KOPT-K1 (cell line): Measurements from ENCODE around the gene ETF1.

ENCODE experiments used
- H3K27ac ChIP-seq: fragments of 200-600 bp; sonication (generic); 2 replicates; pipeline ENCODE4 v1.5.1; 2016; ENCODE audit warnings: antibody characterized with exemption, mild to moderate bottlenecking, low read depth, low read length; ENCODE audit not compliant: poor library complexity, severe bottlenecking
- H3K36me3 ChIP-seq: fragments of 200-600 bp; sonication (generic); 2 replicates; pipeline ENCODE4 v1.5.1; 2017; ENCODE audit warnings: antibody characterized with exemption, mild to moderate bottlenecking, low read length, moderate library complexity; ENCODE audit not compliant: insufficient read depth
- H3K9me3 ChIP-seq: fragments of 200-600 bp; sonication (generic); 2 replicates; pipeline ENCODE4 v1.5.1; 2017; ENCODE audit warnings: antibody characterized with exemption, low read length, mild to moderate bottlenecking; ENCODE audit not compliant: insufficient read depth, poor library complexity, severe bottlenecking

The ETF1 gene

GRCh38 chr5:138467711-138468132 is 75.3 kb downstream of the ETF1 start:
- H3K27ac ChIP-seq: no peak overlapping the region
- no peaks in the 10 kb centered on the region for H3K9me3 ChIP-seq
- H3K36me3 ChIP-seq: peaks cover 11% of the 10 kb centered on the region; the same call in 1 of the 2 replicates

GRCh38 chr5:138466900-138467710 is 75.9 kb downstream of the ETF1 start:
- Histone ChIP-seq H3K27ac (no peak overlapping the region), H3K36me3 (peaks cover 11% of the 10 kb centered on the region; the same call in 1 of the 2 replicates), H3K9me3 (no peaks in the 10 kb centered on the region)

- Histone ChIP-seq H3K9me3 (no peaks in the 10 kb centered on the region), H3K27ac (no peak overlapping the region), H3K36me3 (peaks cover 11% of the 10 kb centered on the region; the same call in 1 of the 2 replicates)
These were observed 76.7 kb downstream of the ETF1 start for GRCh38 chr5:138466125-138466899.

GRCh38 chr5:138465261-138466124 is 77.5 kb downstream of the ETF1 start, which contains the start of gene EGR1:
Gene EGR1 (plus strand): TSS chr5:138465479. CDS start chr5:138465762, 283 bp downstream.
- no peaks in the 10 kb centered on the region for H3K9me3 ChIP-seq
- peak within 1 kb of the TSS; percentile 88 for H3K27ac ChIP-seq
- H3K36me3 ChIP-seq: peaks cover 11% of the 10 kb centered on the region; the same call in 1 of the 2 replicates

GRCh38 chr5:138464388-138465260 is 78.4 kb downstream of the ETF1 start:
- Histone ChIP-seq H3K36me3 (peaks cover 11% of the 10 kb centered on the region; the same call in 1 of the 2 replicates), H3K9me3 (no peaks in the 10 kb centered on the region), H3K27ac (peak overlapping the region; percentile 88)

GRCh38 chr5:138464008-138464387 is 79.0 kb downstream of the ETF1 start:
- Histone ChIP-seq H3K36me3 (peaks cover 11% of the 10 kb centered on the region; the same call in 1 of the 2 replicates), H3K9me3 (no peaks in the 10 kb centered on the region), H3K27ac (peak overlapping the region; percentile 88)

- H3K27ac ChIP-seq: peak overlapping the region; percentile 88
- H3K36me3 ChIP-seq: peaks cover 11% of the 10 kb centered on the region; the same call in 1 of the 2 replicates
- no peaks in the 10 kb centered on the region for H3K9me3 ChIP-seq
These were observed 79.5 kb downstream of the ETF1 start for GRCh38 chr5:138463419-138464007.

- 0 out of 2 replicates have a peak, but pooled peaks cover under 1% of the 10 kb centered on the region for H3K36me3 ChIP-seq
- H3K27ac ChIP-seq: no peak overlapping the region
- H3K9me3 ChIP-seq: no peaks in the 10 kb centered on the region
These were observed 81.5 kb downstream of the ETF1 start for GRCh38 chr5:138461343-138462125.

GRCh38 chr5:138460032-138460693 is 82.9 kb downstream of the ETF1 start:
- peak overlapping the region; percentile 69 for H3K27ac ChIP-seq
- H3K36me3 ChIP-seq: no peaks in the 10 kb centered on the region
- H3K9me3 ChIP-seq: no peaks in the 10 kb centered on the region

GRCh38 chr5:138459311-138459933 is 83.6 kb downstream of the ETF1 start:
- no peaks in the 10 kb centered on the region for H3K9me3 ChIP-seq
- H3K36me3 ChIP-seq: no peaks in the 10 kb centered on the region
- H3K27ac ChIP-seq: peak overlapping the region; percentile 69

GRCh38 chr5:138458856-138459255 is 84.2 kb downstream of the ETF1 start:
- Histone ChIP-seq H3K27ac (peak overlapping the region; percentile 69), H3K9me3 (no peaks in the 10 kb centered on the region), H3K36me3 (no peaks in the 10 kb centered on the region)

- no peaks in the 10 kb centered on the region for H3K36me3 ChIP-seq
- no peaks in the 10 kb centered on the region for H3K9me3 ChIP-seq
- H3K27ac ChIP-seq: peak overlapping the region; percentile 69
These were observed 84.7 kb downstream of the ETF1 start for GRCh38 chr5:138458384-138458783.
